GM11168 (cell line): ENCODE measurements around the gene CNNM1.

Experiments
- in situ Hi-C: fragments of 300-500 bp; cut with MboI; formaldehyde crosslinking; loops from one replicate; pipeline ENCODE4 v1.12.0; 2022; ENCODE audit warnings: low sequenced_read_pairs; ENCODE audit not compliant: unreplicated experiment

The CNNM1 gene

GRCh38 chr10:99410146-99410545 is 81.0 kb downstream of the CNNM1 start:
- in situ Hi-C loops = no loop called here

DNA sequence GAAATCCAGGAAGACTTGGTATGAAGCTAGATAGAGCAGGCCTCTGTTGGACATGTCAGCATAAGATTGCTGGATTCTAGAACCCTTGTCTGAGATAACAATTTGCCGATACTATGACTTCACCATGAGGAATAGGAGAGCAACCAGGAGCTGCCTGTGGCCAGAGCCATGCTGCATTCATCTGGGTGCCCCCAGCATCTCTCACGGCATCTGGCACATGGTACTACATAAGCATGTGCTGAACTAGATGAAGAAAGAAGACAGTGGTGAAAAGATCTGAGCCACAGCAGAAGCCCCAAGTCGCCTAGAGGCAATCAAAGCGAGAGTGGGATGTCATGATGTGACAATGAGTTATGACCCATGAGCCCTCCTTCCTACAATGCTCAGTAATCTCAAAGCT is 81.7 kb downstream of the CNNM1 start:
- in situ Hi-C loops = no loop called here

DNA sequence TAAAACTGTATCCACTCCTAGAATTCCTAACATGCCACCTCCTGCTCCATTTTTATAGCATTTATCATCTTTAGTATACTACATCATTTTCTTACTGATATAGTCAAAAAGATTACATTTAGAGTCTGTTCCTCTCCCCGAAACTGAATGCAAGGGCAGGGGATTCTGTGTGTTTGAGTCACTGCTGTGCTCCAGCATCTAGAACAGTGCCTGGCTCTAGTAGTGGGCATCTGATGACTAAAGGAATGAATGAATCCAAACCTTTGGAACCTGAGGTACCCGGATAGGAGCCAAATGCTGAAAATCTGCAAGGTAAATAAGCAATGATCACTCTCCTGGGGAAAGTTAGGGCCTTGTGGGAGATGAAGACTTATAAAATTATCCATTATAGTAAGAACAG is 82.4 kb downstream of the CNNM1 start:
- in situ Hi-C loops = no loop called here

DNA sequence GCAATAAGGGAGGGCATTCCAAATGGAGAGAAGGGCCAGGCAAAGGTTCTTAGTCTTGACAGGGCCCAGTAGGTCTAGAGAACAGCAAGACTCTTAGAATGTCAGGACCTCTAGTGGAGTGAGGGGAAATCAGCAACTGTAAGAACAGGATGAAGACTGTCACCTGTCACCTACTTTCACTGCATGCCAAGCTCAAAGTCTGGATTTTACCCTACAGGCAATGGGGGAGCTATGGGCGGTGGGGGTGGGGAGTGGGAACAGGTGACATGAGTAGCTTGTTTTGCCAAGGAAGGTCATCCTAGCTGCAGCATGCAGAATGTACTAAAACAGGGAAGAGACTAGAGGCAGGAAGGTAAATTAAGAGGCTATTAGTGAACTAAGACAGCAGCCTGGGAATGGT is 82.9 kb downstream of the CNNM1 start:
- in situ Hi-C loops = no loop called here

- in situ Hi-C loops = no loop called here
These were observed 89.9 kb downstream of the CNNM1 start for GRCh38 chr10:99418910-99419624.

- in situ Hi-C loops = no loop called here
These were observed 90.5 kb downstream of the CNNM1 start for GRCh38 chr10:99419688-99420087.

GRCh38 chr10:99421233-99421739 is 92.1 kb downstream of the CNNM1 start:
- in situ Hi-C loops = no loop called here

DNA sequence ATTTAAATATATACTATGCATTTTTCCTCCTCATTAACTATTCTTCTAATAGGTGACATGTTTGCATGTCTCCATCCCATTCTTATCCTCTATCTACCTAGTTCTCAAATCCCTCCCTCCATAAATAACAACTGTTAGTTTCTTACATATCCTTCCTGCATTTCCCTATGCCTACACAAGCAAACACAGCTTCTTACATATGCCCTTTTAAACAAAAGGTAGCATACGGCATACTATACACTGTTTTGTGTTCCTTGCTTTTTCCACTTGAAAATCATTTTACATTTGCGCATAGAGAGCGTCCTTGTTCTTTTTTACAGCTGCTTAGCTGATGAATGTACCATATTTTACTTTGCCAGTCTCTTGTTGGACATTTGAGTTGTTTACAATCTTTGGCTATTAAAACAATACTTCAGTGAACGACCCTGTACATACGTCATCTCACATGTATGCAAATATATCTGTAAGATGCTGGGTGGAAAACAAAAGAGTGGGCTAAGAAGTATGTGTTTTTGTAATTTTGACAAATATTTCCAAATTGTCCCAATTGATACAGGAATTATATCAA is 93.5 kb downstream of the CNNM1 start:
- in situ Hi-C loops = no loop called here

GRCh38 chr10:99424656-99425055 is 95.5 kb downstream of the CNNM1 start:
- in situ Hi-C loops = no loop called here

GRCh38 chr10:99425204-99425603 is 96.0 kb downstream of the CNNM1 start:
- in situ Hi-C loops = no loop called here

DNA sequence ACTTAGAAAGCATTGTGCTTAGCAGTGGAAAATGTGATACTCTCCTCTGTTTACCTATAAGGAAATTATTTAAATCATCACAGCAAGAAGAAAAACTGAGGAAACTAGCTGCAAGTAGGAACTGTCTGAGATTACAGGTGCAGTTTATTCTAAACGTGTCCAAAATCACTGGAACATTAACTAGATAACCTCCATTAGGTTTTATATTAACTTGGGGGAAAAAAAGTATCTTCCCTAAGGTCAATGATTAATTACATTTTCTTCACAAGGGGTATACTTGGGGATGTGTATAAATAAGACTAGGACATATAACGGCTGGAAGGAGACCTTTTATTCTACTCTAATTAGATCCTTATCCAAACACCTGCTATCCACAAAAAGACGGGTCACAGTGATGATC is 97.5 kb downstream of the CNNM1 start:
- in situ Hi-C loops = no loop called here

DNA sequence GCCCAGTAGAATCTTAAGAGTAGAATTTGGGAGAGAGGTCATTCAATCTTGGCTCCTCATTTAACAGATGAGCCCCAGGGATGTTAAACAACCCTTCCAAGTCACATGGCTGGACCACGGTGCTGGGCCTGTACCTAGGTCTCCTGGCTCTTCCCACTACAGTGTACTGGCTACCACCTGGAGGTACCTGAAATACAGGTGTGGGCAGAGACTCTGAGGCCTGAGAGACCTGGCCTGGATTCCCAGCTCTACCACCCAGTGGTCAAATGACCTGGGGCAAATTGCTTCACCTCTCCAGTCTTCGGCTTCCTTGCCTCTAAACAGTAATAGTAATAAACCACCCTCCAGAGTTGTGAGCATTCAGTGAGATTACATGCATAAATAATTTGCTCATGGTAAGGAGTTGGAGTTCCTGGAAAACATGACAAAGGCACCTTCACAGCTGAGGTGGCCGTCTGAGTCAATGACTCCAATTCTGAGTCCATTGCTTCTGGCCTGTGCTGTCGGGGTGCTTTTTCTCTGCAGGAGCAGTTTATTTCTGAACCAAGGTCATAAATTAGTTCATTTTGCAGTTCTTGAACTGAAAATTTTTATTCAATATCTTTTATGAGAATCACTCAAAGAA is 98.5 kb downstream of the CNNM1 start:
- in situ Hi-C loops = no loop called here

DNA sequence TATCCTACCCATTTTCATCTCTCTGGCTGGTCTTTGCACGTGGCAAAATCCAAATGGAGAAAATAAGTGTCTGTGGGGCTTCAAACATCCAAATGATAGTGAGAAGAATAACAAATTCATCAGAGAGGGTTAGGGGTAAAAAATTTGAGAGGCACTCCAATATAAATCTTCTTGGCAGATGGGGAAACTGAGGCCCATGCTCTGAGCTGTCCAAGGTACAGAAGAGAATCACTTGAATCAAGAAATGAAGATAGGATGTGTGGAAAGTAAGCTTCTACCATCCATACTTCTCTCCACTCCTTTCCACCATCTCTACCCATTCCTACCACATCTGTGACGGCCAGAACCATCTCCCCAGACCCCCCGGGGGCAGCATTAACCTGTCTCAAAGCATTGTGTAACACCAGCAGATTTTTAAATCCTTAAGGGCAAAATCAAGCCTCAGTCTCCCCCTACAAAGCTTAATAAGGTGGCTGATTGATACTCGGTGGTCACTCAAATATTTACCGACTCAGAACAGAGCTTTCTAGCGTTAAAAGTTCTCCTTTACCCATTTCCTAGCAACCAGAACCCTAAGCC is 100.5 kb downstream of the CNNM1 start:
- in situ Hi-C loops = loop anchor here (10.0 kb wide), 1 partner anchor 185 kb away; no protein-coding TSS in a partner anchor

DNA sequence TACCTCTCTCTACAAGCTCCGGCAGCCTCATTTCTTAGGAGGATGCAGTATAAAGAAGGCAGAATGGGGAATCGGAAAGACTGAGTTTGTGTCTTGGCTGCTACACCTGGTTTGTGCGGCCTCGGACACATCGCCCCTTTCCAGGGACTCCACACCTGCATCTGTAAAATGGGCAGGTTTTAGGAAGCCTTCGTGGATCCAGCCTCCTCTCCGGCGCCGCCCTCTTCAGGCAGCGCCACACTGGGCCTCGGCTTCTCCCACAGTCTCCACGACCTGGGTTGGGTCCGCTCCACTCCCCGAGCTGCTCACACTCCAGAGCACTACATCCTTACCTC is 100.9 kb downstream of the CNNM1 start:
- in situ Hi-C loops = loop anchor here (10.0 kb wide), 1 partner anchor 185 kb away; no protein-coding TSS in a partner anchor

DNA sequence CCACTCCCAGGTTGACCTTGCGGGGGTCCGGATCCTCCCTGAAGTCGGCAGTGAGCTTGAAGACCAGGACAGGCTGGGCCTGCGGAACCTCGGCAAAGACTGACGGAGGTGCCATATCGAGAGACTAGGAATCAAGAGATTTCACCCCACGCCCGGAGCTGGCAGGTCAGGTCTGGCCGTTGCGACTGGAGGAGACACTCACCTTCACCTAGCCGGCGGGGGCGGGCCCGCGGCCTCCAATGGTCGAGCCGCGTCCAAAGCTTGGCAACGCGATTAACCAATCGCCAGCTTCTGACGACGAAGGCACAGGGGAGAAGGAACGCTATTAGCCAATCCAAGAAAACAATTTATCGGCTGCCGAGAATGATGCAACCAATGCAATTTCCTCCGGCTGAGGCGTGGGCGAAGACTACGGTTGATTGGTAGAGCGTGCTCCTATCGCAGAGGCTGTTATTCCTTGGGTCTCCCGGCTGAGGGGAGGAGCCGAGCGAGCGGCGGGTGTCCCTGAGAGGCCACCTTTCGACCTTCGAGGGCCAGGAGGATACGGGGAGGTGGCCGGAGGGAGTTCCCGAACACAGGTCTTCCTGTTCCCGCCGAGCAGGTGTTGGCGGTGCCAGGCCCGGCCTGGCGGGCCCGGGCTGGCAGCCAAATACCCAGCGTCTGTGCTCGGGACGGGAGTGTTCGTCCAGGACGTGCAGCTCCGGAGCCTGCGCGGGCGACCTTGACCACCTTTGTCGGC is 101.5 kb downstream of the CNNM1 start, which contains the start of gene GOT1:
TSS of gene GOT1 (minus strand) at position 174 of the 739 bp plus-strand sequence. CDS start at position 115, 59 bp downstream.
- in situ Hi-C loops = loop anchor here (10.0 kb wide), 1 partner anchor 184 kb away; no protein-coding TSS in a partner anchor

DNA sequence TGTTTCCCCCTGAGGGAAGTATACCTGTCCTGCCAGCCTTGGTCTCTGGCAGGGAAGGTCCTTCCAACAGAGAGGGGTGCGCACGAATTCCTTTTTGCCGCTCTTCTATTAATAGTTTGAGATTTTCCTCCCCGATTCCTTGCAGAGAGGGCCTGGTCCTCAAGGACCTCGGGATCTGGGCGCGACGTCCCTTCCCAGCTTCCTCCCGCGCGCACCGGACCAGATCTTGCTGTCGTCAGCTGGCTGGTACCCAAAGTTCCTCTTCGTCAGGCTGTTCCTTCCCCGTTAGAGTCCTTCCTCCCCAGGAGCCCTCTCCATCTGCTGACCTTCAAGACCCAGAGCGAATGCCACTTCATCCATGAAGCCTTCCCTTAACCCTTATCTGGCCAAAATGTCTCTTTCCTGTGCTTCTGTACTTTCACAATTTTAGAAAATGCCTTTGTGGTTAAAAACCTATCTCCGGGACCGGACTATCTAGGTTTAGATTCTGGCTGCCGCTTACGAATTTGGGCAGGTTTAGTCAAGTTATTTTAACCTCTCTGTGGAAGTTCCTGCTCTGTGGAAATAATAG is 102.1 kb downstream of the CNNM1 start:
- in situ Hi-C loops = loop anchor here (10.0 kb wide), 1 partner anchor 184 kb away; no protein-coding TSS in a partner anchor

- in situ Hi-C loops = loop anchor here (10.0 kb wide), 1 partner anchor 183 kb away; no protein-coding TSS in a partner anchor
These were observed 102.9 kb downstream of the CNNM1 start for GRCh38 chr10:99432047-99432446.

GRCh38 chr10:99432881-99433280 is 103.7 kb downstream of the CNNM1 start:
- in situ Hi-C loops = loop anchor here (10.0 kb wide), 1 partner anchor 182 kb away; no protein-coding TSS in a partner anchor

DNA sequence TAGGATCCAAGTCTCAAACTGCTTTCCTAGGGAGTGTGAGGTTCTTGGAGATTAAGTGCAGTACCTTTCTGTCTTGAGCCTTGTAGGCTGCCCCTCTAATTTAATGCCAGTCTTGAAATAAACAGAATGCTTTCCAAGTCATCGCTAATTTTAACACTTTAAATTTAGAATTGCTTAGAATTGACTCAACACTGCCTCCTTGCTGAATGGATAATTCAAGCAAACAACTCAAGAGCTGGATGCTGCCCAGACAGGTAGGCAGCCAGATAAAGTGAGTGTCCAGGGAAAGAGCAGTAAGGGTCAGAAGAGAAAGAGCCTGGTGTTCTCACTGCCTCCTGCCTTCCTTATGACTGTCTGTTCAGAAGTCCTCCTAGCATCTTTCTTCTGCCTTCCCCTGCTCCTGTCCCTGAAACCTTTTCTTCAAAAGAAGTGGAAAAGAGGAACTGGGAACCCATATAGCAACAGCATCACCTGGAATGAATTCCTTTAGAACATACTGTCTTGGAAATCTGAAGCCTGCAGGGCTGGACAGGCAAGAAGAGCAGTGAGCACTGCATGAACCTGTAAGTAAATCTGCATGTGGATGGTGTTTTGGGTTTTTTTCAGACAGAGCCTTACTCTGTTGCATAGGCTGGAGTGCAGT is 104.3 kb downstream of the CNNM1 start:
- in situ Hi-C loops = loop anchor here (10.0 kb wide), 1 partner anchor 181 kb away; no protein-coding TSS in a partner anchor
